Brain microvascular endothelial cell (primary cell): ENCODE data around the gene VPS4B.

Experiments used
- DNase-seq: peaks from one replicate; pipeline ENCODE4 v3.0.0-alpha.2; 2020
- H3K27ac ChIP-seq: fragments of 250-450 bp; sonication (Bioruptor Pico); 2 replicates; pipeline ENCODE4 v1.5.1; 2020; ENCODE audit warnings: mild to moderate bottlenecking, moderate library complexity
- H3K27me3 ChIP-seq: fragments of 250-450 bp; sonication (Bioruptor Pico); replicated peaks from 2 replicates; pipeline ENCODE4 v1.5.1; 2020; ENCODE audit warnings: mild to moderate bottlenecking
- H3K36me3 ChIP-seq: fragments of 250-450 bp; sonication (Bioruptor Pico); replicated peaks from 2 replicates; pipeline ENCODE4 v1.5.1; 2020; ENCODE audit warnings: mild to moderate bottlenecking
- H3K4me3 ChIP-seq: 2 replicates; pipeline ENCODE4 v1.5.1; 2011; ENCODE audit warnings: low read depth, mild to moderate bottlenecking, control low read depth, low read length, moderate library complexity
- in situ Hi-C: cut with HindIII; loops from 2 replicates; pipeline ENCODE4 v1.10.0; 2017; ENCODE audit warnings: low sequenced_read_pairs, low pct_ligation_motif_present
- TF ChIP-seq, protein P1 (sequence below): IDR thresholded peaks from 2 replicates; pipeline ENCODE4 v1.5.1; 2011; ENCODE audit warnings: low read depth, mild to moderate bottlenecking, moderate library complexity, low read length, control low read depth, inconsistent platforms; ENCODE audit errors: missing control alignments

Gene VPS4B

DNA sequence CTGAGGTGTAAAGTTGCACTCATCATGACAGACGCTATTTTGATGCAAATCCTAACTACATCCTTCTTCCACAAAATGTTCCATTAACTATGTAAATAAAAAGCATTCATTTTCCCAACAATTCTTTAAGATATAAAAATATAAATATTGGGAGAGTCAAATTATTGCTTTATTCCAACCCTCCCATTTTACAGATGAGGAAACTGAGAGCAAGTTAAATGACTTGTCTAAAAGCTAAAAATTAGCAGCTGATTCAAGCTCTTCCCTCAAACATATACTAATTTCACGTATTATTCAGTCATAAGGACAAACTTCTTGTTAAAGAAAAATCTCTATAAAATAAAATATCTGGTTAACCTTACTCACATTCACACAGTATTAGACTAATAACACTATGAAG lies 72.0 kb downstream of the VPS4B start:
- peaks cover 72% of the 10 kb centered on the region for H3K36me3 ChIP-seq

DNA sequence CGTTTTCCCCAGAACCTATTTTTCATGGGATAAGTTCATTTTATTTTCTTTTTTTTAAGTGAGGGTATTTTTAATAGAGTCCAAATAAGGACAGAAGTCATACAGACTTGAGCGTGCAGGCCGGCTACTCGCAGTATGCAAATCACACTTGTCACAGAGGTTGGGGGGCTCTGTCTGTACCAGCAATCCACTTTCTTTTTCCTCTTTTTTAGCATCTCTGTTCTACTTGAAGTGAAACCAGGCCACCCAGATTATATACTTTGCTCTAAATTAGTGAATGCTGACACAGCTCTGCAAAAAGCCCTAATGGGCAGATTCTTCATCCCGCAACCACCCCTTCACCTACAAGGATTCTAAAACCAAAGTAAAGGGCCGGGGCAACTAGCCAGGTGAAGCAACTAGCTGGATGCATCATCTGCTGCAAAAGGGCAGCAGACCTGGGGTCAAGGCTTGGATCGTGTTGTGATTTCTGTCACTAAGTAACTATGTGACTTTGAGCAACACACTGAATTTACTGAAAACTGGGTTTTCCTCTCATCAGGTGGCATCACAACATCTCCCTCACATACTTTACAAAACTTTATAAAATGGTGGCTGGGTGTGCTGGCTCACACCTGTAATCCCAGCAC lies 73.7 kb downstream of the VPS4B start:
- H3K27ac ChIP-seq = no peak overlapping the region
- in situ Hi-C loops = no loop called here
- DNase-seq = no peak

More for the DNA sequence above, 72.0 kb downstream of the VPS4B start:
- Histone ChIP-seq H3K27ac (no peak overlapping the region), H3K4me3 (no peak overlapping the region), H3K27me3 (no peaks in the 10 kb centered on the region)
- TF ChIP-seq, protein P1, sequence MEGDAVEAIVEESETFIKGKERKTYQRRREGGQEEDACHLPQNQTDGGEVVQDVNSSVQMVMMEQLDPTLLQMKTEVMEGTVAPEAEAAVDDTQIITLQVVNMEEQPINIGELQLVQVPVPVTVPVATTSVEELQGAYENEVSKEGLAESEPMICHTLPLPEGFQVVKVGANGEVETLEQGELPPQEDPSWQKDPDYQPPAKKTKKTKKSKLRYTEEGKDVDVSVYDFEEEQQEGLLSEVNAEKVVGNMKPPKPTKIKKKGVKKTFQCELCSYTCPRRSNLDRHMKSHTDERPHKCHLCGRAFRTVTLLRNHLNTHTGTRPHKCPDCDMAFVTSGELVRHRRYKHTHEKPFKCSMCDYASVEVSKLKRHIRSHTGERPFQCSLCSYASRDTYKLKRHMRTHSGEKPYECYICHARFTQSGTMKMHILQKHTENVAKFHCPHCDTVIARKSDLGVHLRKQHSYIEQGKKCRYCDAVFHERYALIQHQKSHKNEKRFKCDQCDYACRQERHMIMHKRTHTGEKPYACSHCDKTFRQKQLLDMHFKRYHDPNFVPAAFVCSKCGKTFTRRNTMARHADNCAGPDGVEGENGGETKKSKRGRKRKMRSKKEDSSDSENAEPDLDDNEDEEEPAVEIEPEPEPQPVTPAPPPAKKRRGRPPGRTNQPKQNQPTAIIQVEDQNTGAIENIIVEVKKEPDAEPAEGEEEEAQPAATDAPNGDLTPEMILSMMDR = no peak
- DNase-seq = no peak
- in situ Hi-C loops = no loop called here

DNA sequence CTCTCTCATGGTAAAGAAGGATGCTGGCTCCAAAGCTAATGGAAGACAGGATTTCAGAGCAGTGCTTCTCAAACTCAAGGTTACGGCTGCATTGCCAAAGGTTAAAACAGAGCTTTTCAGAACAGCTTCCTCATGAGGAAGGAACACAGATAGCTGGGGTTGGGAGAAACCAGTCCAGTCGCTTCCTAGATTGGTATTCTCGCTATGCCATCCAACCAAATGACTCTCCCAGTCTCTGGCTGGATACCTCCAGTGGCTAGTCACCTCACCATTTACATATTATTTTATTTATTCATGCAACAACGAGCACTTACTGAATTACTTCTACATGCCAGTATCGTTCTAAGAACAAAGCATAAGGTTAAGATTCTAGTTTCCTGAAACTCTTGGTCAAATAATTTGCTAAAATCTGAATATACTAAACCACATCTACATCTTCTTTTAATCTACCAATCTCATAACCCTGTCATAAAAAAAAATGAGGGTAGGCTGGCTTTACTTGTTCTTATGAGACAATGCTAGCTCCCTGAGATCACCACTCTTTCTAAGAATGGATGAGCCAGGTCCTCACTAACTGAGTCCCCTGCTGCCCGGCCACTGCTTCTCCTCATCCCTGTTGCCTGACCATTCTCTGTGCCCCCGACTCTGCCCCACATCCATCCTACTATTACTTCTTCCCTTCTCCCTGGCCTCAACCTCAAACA lies 75.6 kb downstream of the VPS4B start:
- no peak overlapping the region for H3K27ac ChIP-seq
- H3K4me3 ChIP-seq = no peak overlapping the region
- no peak for DNase-seq
- in situ Hi-C loops = no loop called here
- H3K27me3 ChIP-seq = no peaks in the 10 kb centered on the region
- peaks cover 70% of the 10 kb centered on the region for H3K36me3 ChIP-seq
- TF ChIP-seq, protein P1 = no peak

More for the DNA sequence above, 73.7 kb downstream of the VPS4B start:
- peaks cover 72% of the 10 kb centered on the region for H3K36me3 ChIP-seq
- no peaks in the 10 kb centered on the region for H3K27me3 ChIP-seq
- H3K4me3 ChIP-seq = no peak overlapping the region
- TF ChIP-seq, protein P1 = no peak

DNA sequence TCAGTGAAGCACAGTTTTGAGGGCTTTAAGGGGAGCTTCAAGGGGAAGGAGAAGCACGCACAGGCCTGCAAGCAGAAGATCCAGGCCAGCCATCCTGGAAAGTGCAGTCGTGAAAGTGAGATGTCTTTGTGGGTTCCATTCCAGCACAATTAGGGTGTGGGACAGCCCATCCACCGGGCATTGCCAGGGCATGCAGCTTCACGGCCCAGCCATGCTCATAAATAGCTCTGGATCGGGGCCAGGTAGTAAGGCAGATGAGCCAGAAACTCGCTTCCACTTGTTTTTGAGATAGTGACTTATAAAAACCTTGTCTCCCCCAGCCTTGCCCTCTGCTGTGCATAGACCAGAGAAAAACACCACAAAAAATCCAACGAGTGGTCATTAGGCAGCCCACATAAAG lies 76.2 kb downstream of the VPS4B start:
- no peak for DNase-seq
- Histone ChIP-seq H3K27me3 (no peaks in the 10 kb centered on the region), H3K4me3 (no peak overlapping the region), H3K27ac (no peak overlapping the region), H3K36me3 (peaks cover 65% of the 10 kb centered on the region)
- in situ Hi-C loops = no loop called here
- TF ChIP-seq, protein P1 = no peak

DNA sequence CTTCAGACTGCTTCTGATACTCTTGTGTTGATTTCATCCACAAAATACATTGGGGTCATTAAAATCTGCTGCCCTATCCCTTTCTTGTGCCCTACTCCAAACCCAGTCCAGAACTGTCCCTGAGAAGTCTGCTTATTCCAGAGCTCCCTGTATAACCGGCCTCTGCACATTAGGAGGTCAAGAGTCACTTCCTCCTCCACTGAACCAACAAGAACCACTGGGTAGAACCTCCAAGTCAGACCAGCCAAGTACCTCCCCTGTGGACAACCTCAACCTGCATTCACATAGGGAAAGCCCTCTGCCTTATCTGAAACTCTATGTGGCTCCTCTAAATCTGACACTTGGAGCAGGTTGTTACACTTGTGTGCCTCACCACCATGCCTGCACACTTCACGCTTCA lies 77.4 kb downstream of the VPS4B start:
- TF ChIP-seq, protein P1 = no peak
- Histone ChIP-seq H3K36me3 (peaks cover 62% of the 10 kb centered on the region), H3K4me3 (no peak overlapping the region), H3K27me3 (no peaks in the 10 kb centered on the region), H3K27ac (no peak overlapping the region)
- no peak for DNase-seq
- in situ Hi-C loops = no loop called here
